GM23338 (cell line): ENCODE data around the gene C1QTNF5.

Experiments used
- CREB1 ChIP-seq: fragments of 250-450 bp; sonication (Bioruptor Pico); IDR thresholded peaks from 2 replicates; pipeline ENCODE4 v1.5.0; 2020; ENCODE audit warnings: low read depth, mild to moderate bottlenecking, moderate library complexity
- CTCF ChIP-seq, 2 experiments: fragments of 200-600 bp in 1 of 2; sonication (generic) in 1 of 2; conservative IDR thresholded peaks; 2 replicates each; pipeline versions ENCODE4 v1.5.1 to v1.6.1; 2016 to 2017; ENCODE audit warnings: antibody characterized with exemption in 2 of 2, low read depth in 2 of 2, mild to moderate bottlenecking in 2 of 2, moderate library complexity in 1 of 2
- ETS1 ChIP-seq: IDR thresholded peaks from 2 replicates; pipeline ENCODE4 v1.6.1; 2016; ENCODE audit warnings: antibody characterized with exemption
- EZH2 ChIP-seq: fragments of 200-600 bp; sonication (generic); IDR thresholded peaks from one replicate; pipeline ENCODE4 v1.8.0; 2017; ENCODE audit warnings: antibody characterized with exemption, mild to moderate bottlenecking, low read depth; ENCODE audit not compliant: unreplicated experiment
- EZH2phosphoT487 ChIP-seq: fragments of 200-600 bp; sonication (generic); IDR thresholded peaks from one replicate; pipeline ENCODE4 v1.8.1; 2018; ENCODE audit warnings: antibody characterized with exemption; ENCODE audit not compliant: unreplicated experiment
- JUNB ChIP-seq: IDR thresholded peaks from one replicate; pipeline ENCODE4 v1.6.1; 2016; ENCODE audit warnings: antibody characterized with exemption; ENCODE audit not compliant: unreplicated experiment
- NANOG ChIP-seq: IDR thresholded peaks from 2 replicates; pipeline ENCODE4 v1.6.1; 2016; ENCODE audit warnings: antibody characterized with exemption, borderline replicate concordance
- POLR2AphosphoS5 ChIP-seq: IDR thresholded peaks from 2 replicates; pipeline ENCODE4 v1.6.1; 2016; ENCODE audit warnings: antibody characterized with exemption, low read depth
- REST ChIP-seq: IDR thresholded peaks from one replicate; pipeline ENCODE4 v1.6.1; 2018; ENCODE audit warnings: antibody characterized with exemption; ENCODE audit not compliant: unreplicated experiment
- ZNF114 ChIP-seq: fragments of 250-450 bp; sonication (Bioruptor Pico); IDR thresholded peaks from 2 replicates; pipeline ENCODE4 v1.5.0; 2020; ENCODE audit warnings: mild to moderate bottlenecking, moderate library complexity
- ZNF331 ChIP-seq: fragments of 250-450 bp; sonication (Bioruptor Pico); IDR thresholded peaks from 2 replicates; pipeline ENCODE4 v1.5.0; 2020; ENCODE audit warnings: low read depth, mild to moderate bottlenecking, moderate library complexity

GRCh38 chr11:119330237-119330636, 10.4 kb downstream of the C1QTNF5 start:
- TF ChIP-seq CTCF (conservative IDR thresholded peaks at IDR 0.05; ENCODE audit: low read depth in 2 of 2) (no peak), POLR2AphosphoS5 (no peak), REST (no peak), ETS1 (no peak), EZH2 (no peak), EZH2phosphoT487 (no peak), ZNF331 (CRISPR knock-in tag) (no peak), CREB1 (CRISPR knock-in tag) (no peak), NANOG (no peak), JUNB (no peak), ZNF114 (CRISPR knock-in tag) (no peak)
